HG03354 (cell line): ENCODE results near the gene ADIG.
"Not testable (repeated sequence)": the region's sequence is repeated elsewhere in the genome, so short reads cannot be mapped to it uniquely, and the experiment has no call there.

Experiments used
- ATAC-seq: cut with Tn5 transposase; IDR thresholded peaks from one replicate; pipeline ENCODE4 v1.9.1; 2021; ENCODE audit warnings: mild to moderate bottlenecking; ENCODE audit not compliant: unreplicated experiment, poor library complexity, severe bottlenecking

The ADIG gene

GRCh38 chr20:38566036-38566598, 14.9 kb upstream of the ADIG start:
- ATAC-seq = no peak

DNA sequence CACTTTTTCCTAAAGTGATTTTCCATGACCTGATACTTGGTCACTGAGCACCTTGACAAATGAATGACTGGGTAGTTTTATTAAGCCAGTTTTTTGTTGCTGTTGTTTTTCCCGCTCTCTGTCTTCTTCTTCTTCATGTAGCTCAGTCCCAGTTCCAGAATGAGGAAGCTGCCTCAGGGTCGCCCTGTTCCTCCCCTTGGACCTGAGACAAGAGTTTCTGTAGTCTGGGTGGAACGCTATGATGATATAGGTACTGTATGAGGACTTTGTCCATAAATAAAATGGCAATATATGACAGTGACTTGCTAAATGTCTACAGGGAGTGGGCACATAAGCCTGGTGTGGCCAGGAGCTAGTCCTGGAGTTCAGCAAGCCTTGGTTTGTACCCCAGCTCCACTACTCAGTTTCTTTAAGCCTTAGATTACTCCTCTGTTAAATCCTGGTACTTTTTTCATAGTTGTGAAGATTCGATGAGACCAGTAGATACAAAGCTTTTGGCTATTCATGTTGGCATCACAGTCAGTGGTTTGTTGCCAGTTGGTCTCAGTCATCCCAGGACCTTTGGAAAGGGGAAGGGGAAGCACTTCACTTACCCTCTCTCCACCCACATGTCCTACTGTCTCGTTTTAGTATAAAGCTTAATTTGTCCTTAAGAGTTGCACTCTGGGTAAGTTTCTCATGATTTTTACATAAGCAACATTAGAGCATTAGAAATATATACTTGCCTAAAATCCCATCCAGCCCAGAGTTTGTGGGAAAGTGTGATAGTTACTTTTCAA, 11.1 kb upstream of the ADIG start:
- ATAC-seq = no peak

- ATAC-seq = no peak
These were observed 7.6 kb upstream of the ADIG start for GRCh38 chr20:38573413-38573812.

DNA sequence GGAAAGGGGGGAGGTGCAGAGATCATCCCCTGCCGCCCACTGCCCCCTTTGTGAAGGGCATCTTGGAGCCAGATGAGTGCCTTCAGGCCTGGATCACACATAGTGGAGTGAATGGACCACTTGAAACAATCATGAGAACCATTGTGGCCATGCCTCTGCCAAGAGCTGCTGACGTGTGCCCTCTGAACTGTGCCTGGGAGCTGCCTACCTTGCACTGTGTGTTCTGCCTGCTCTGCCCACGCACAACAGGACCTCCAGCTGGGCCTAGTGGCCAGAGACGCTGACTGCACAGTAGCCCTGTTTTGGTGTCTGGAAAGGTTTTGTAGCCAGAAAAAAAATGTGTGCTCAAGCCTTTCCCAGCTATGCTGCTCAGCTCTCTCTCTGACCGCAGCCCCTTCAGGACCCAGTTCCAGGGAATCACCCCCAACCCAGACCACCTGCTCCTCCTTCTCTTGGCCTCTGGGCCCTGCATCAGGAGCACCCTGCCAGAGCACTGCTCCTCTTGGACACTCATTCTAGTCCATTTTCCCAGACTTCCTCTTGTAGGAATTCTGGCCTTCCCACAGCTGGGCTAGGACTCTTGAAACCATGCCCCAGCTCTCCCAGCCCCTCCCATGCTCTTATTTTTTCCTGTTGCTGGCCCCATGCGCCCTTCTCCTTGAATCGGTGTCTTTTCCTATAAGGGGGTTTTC, 1.6 kb upstream of the ADIG start:
- ATAC-seq = no peak

GRCh38 chr20:38579921-38580320, 1.1 kb upstream of the ADIG start:
- no peak for ATAC-seq

- ATAC-seq = no peak
These were observed 897 bp downstream of the ADIG start for GRCh38 chr20:38581830-38582358.

DNA sequence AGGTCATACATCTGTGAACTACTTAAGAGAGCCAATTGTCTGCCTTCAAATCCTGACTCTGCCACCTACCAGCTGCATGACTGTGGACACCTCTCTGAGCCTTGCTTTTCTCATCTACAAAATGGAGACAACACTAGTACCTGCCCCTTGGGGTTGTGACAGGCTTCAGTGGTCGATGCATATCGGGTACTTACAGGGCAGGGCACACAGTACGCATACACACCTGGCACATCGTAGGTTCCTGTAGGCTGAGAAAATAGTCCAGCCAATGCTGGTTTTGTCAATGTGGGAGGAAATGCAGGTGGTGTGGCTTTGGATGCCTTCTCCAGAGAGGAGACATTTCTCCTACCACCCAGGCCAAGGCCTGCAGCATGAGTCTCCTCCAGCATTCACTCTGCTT, 2.3 kb downstream of the ADIG start:
- no peak for ATAC-seq

- no peak for ATAC-seq
These were observed 3.2 kb downstream of the ADIG start for GRCh38 chr20:38584099-38584763.

DNA sequence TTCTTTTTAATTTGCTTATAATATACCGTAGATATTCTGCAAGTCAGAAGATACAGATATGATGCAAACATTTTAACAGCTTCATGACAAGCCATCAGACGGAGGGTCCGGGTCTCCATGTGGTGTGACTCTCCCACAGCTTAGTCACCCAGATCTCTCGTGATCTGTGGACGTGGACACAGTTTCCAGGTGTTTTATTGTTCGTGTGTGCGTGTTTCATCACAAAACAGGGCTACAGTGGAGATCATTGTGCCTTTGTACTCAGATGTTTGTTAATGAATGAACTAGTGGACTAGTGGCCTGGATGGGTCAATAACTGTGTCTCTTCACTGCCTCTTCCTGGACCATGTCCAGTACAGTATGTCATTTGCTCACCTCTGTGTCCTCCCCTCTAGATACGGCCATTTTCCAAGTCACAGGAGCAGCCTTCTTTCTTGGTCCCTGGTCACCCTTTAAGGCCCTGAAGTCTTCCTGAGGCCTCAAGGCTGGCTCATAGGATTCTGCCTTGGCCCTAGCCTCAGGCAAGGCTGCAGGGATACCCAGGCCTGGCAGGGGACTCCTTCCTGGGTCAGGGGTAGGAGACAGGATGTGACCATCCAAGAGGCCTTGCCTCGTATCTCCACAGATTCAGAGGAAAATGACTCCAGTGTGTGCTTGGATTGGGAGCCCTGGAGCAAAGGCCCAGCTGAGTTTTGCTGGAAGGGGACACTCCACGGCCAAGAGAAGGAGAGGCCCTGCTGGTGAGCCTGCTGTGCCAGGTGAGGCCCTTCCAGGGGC, 4.6 kb downstream of the ADIG start:
- ATAC-seq = no peak

DNA sequence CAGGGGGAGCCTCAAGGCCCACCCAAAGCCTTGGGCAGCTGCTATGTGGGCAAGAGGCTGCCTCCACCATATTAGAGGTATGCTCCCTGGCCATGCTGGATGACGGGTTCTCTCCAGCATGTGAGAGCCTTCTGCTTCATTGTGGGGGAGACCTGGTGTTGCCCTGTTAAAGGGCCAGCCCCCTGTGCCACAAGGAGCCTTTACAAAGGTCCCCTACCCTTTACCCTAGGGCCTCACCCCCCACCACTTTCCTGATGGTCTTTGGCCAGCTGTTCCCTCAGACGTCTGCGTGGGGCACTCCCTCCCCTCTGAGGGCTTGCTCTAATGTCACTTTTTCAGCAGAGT, 5.2 kb downstream of the ADIG start:
- no peak for ATAC-seq

DNA sequence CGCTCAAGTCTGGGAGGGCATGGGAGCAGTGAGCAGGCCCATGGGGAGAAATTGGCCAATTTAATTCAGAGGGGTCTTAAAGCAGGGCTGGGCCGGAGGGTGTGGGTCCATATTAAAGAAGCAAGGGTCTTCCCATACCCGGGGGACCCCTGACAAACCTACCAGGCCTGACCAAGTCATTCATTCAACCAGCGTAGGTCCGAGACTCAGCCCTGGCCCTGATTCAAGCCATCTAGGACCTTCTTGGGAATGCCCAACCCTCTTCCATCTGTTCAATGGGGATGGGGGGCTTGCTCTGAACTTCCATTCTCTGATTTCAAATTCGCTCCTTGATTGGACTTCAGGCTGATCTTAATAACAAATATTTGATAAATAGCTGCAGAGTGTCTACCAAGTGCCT, 7.3 kb downstream of the ADIG start:
- ATAC-seq = no peak

- ATAC-seq = no peak
These were observed 8.4 kb downstream of the ADIG start for GRCh38 chr20:38589351-38589750.

- ATAC-seq = no peak
These were observed 9.1 kb downstream of the ADIG start for GRCh38 chr20:38589967-38590675.

DNA sequence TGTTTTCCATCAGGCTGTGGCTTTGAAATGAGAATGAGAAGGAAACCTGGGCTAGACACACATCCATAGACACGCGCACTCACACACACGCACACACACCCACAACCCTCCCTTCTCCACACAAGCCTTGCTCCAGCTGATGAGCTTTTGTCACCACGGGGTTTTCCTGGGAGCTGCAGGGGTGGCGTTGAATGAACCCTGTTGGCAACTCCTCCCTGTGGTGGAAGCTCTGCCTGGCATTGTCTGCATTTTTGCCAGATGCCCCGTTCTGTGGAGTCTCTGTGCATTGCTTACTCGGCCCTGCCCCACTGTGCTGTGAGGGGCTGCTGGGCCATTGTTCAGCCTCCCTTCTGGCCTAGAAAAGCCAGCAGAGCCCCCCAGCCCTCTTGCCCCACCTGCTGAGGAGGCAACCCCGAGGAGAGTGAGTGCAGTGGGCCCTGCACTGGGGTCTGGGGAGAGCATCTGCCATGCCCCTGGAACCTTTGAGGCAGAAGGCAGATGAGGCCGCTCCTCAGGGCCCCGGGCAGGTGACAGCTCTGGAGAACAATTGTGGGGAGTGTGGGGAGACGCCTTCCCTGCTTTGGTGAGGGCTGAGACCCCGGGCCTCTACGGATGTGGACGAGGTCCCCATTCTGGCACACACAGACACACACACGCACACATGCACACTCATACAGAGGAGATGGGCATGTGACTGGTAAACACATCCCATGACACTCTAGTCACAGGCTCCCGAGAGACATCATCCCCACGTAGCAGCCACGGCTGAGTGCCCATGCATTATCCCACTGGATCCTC, 9.9 kb downstream of the ADIG start:
- ATAC-seq = no peak

DNA sequence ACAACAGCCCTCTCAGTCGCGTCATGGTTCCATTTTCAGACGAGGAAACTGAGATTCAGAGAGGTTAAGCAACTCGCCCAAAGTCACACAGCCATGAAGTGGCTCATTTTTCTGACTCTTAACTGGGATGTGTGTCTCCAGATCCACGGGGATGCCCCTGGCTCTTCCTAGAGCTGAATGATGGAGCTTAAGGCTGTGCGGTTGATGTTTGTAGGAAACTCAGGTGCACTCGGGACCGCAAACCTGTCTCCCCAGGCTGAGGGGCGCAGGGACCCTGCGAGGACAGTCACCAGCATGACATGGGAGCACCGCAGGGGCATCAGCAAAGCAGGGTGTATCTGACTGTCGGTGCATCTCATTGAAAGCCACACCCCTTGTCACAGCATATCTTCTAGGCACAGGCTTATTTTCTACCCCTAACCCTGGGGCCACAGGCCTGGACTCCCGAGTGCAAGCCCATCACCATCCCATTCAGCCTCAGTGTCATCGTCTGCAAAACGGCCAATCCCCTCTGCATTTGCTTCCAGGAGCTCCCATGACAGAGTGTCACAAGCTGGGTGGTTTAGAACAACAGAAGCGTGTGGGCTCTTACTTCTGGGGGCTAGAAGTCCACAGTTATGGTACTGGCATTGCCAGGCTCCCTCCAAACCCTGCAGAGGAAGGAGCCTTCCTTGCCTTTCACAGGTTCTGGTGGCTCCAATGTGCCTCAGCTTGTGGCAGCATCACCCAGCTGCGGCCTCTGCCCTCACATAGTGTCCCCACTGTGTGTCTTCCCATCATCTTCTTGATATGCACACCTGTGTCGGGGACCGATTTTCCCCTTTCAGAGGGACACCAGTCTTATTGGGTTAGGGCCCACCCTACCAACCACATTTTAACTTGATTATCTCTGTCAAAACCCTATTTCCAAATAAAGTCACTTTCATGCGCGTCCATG, 10.7 kb downstream of the ADIG start:
- no peak for ATAC-seq

- not testable (repeated sequence) for ATAC-seq
These were observed 11.4 kb downstream of the ADIG start for GRCh38 chr20:38592411-38592790.

- not testable (repeated sequence) for ATAC-seq
These were observed 13.3 kb downstream of the ADIG start for GRCh38 chr20:38594281-38594680.
